COR-L47 (cell line): ENCODE results near the gene PTPRN.

Experiments used
- DNase-seq: peaks from one replicate; lab custom pipeline; 2025; lab: John Stamatoyannopoulos, UW

PTPRN gene

GRCh38 chr2:219308142-219309101 lies 779 bp downstream of the PTPRN start:
- peak; percentile 38 for DNase-seq

DNA sequence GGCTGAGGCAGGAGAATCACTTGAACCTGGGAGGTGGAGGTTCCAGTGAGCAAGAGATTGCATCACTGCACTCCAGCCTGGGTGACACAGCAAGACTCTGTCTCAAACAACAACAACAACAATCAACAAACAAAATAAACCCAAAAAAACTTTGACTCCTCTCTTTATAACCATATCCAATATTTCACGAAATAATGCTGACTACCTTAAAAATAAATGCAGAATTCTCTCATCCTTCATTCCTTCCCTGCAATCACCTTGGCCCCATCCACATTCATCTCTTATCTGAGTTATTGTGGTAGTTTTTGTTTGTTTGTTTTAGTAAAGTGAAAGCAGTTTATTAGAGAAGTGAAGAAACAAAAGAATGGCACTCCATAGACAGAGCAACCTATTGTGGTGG lies 3.2 kb downstream of the PTPRN start:
- no peak for DNase-seq

DNA sequence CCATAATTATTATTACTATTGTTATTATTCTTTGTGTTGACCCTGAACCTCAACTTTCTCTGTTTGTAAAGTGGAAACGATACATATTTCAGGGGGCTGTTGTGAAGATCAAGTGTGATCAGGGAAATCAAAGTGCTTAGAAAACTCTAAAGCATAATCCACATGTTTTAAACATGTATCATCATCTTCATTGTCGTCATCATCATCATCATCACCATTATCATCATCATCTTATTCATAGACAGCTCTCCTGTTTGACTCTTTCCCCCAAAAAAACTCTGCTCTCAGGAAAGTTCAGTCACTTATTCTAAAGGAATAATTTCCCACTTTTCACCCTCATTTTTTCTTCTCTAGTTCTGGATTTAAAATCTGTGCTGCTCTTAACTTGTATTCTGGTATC lies 5.0 kb downstream of the PTPRN start:
- DNase-seq = no peak

DNA sequence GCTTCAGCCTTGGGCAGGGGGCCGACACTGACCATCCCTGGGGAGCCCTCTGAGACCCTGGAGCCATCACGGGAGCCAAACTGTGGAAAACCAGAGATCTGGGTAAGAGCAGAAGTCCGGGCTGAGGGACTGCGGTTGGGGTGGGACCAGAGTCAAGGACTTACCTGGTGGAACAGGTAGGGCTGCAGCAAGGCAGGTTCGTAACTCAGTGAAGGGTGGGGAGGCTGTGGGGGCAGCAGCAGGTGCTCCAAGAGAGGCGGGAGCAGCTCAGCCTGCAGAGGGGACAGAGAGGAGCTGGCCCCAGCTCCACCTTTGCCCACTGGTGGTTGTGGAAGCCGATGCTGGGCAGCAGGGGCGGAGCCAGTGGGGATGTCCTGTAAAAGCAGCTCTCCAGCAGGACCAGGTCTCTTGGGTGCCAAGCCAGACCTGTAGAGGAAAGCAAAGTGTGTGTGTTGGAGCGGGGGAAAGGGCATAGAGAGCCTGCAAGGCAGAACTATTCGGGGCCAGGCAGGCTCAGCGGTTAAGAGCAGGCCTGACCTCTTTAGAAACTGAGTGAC lies 6.7 kb downstream of the PTPRN start:
- no peak for DNase-seq

GRCh38 chr2:219300022-219300421 lies 9.2 kb downstream of the PTPRN start:
- DNase-seq = no peak

GRCh38 chr2:219299372-219299760 lies 9.8 kb downstream of the PTPRN start:
- no peak for DNase-seq

DNA sequence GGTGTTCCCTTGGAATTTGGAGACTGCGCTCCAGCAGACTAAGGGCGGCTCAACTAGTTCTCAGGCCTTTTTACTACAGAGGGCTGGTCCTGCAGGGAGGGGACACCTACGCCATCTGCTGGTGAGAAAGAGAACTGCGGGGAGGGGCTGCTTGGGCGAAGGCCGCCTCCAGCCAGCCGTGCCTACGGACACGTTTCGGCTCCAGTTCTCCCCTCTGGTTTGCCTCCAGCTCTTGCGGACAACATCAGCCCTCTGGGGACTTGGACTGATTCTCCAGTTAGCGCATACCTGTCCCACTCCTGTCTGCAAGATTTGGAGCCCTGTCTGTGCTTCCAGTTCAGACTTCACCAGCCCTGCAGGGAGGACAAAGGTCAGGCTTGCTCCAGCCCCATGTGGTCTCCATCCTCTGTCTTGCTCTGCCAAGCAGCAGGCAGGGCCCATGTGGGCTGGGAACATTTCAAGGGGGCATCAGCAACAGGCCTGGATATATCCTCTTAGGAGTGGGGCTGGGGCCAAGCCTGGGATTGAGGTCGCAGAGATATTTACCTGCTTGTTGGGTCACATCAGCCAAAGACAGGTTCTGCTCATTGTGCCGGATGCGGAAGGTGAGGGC lies 10.3 kb downstream of the PTPRN start:
- peak; percentile 56 for DNase-seq

- no peak for DNase-seq
These were observed 11.3 kb downstream of the PTPRN start for GRCh38 chr2:219297766-219298456.

DNA sequence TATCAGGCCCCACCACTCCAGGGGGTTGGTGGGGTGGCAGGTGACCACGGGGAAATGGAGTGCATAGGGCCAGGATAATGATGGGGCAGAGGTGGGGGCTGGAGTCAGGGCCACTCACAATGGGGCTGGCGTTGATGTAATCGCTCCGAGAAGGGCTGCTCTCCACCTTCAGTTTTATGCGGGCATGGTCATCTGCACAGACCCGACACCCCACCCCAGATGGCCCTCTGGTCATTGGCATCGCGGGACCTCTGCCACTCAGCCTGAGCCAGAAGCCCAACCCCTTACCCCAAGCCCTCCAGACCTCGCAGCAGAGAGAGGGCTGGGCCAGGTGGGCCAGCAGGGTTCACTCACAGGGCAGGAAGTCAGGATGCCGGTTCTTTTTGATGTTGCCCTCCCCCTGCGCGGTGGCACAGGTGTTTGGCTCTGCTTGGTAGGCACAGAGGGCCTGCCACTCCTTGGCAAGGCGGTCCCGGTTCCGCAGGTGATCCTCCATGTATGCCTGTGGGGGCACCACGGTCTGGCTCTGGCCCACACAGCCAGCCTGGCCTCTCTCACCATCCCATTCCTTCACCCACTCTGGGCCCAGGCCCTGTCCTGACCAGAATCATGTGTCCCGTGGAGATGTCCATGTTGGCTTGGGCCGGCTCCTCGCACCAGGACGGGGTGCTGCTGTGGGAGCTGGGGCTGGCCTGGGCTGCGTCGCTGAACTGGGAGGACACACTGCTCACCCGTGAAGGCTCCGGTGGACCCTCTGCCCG lies 12.4 kb downstream of the PTPRN start:
- DNase-seq = no peak

GRCh38 chr2:219296142-219296541 lies 13.1 kb downstream of the PTPRN start:
- DNase-seq = no peak

GRCh38 chr2:219294356-219295351 lies 14.5 kb downstream of the PTPRN start:
- DNase-seq = peak; percentile 64

DNA sequence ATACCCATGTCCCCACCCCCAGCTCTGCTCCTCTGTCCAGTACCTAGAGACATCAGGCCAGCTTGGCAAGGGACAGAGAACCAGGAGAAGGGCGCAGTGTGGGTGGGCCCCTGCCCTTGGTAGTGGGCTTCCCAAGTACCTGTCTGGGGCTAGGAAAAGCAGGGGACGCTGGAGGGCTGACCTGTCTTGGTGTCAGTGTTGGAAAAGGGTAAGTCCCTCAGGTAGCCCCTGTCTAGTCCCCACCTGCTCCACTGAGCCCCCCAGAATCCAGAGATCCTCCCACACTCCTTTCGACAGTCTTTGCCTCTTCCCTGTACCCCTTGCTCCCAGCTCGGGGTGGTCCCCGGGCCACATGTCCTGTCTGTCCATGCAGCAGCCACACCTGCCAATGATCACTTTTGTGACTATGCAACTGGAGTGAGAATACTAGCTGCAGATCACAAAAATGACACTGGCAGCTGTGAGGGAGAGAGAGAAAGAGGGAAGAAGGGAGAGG lies 15.4 kb downstream of the PTPRN start:
- no peak for DNase-seq

- no peak for DNase-seq
These were observed 16.6 kb downstream of the PTPRN start for GRCh38 chr2:219292616-219293015.

- no peak for DNase-seq
These were observed 17.2 kb downstream of the PTPRN start for GRCh38 chr2:219291910-219292490.

- DNase-seq = no peak
These were observed 17.8 kb downstream of the PTPRN start for GRCh38 chr2:219291394-219291793.

DNA sequence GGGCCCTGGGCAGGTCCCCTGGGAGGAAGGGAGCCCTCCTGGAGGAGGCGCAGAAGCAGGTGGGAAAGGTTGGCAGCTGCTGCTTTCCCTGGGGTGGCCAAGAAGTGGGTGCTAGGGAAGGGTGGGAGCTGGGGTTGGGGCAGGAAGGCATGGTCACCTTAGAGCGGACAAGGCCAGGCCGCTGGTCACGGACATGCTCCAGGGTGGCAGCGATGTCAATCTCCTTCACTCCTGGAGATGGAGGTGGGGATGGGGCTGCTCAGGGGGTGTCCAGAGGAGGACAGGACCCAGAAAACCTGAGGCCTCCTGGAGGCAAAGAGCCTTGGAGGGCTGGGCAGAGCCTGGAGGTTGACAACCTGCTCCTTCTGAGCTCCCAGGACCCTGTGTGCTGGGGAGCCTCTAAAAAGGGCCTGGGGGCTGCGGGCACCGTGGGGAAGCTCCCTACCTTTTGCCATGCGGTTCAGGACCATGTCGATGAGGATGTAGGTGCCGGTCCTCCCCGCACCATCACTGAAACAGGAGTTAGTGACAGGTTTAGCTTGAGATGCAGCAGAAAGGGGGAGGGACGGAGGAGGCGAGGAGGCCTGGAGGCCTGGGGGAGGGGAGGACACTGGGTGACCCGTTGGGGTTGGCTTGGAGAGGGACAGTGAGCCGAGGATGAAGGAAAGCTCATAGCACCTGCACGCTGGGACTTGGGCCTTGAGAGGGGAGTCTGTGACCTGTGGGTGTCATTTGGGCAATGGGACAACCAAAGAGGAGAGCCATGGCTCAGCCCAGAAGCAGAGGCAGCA lies 18.6 kb downstream of the PTPRN start:
- no peak for DNase-seq

DNA sequence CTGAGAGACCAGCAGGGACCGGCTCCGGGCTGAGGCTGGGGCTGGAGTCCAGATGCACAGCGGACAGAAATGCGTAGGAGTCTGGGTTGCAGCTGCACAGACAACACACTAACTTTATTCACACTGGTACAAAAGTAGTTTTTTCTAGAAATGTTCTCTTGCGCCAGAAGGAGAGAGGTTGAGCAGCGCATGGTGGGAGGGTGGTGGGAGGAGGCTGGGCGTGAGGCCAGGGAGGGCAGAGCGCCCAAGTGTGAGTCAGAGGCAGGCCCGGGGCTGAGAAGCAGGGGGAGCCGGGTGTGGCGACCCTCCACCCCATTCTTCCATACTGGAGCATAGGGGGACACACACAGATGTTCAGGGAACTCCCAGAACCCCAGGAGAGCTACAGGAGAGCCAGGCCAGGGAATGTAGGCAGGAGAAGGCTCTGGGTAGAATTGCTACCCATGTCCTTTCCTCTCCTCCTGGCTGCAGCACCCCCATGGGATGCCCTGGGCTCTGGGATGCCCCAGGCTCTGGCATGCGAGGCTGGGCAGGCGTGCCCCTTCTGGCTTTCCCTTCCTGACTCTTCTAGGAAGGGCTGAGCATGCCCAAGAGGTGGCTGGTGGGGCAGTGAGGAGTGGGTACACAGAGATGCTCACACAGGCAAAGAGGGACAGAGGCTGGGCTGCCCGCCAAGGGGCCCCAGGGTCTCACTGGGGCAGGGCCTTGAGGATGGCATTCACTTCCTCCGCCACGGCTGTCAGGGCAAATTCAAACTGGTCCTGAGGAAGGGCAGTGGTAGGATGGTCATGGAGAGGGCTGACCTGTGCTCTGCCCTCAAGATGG lies 19.5 kb downstream of the PTPRN start:
- DNase-seq = no peak

DNA sequence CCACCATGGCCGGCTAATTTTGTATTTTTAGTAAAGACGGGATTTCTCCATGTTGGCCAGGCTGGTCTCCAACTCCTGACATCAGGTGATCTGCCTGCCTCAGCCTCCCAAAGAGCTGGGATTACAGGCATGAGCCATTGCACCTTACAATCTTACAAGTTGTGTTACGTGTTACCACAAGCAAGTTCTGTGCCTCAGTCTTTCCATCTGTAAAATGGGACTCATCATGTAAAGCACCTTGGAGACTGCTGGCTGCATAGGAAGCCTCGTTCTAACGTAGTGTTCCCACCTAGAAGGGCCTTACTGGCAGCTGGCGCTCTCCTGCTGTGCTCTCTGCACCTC lies 20.0 kb downstream of the PTPRN start:
- no peak for DNase-seq
